RWPE2 (cell line): ENCODE data around the gene TMEM18.

Source experiments
- ATAC-seq: fragments of 200-7000 bp; cut with Tn5 transposase; 3 replicates; pipeline ENCODE4 v1.9.1; 2021; ENCODE audit warnings: low read depth
- DNase-seq: peaks from one replicate; pipeline ENCODE4 v3.0.0-alpha.2; 2020; ENCODE audit warnings: low spot score
- H3K27ac ChIP-seq: fragments of 450-650 bp; 2 replicates; pipeline ENCODE4 v1.5.1; 2017; ENCODE audit warnings: mild to moderate bottlenecking; ENCODE audit not compliant: poor library complexity, severe bottlenecking
- H3K27me3 ChIP-seq: fragments of 250-450 bp; sonication (Bioruptor Pico); 2 replicates; pipeline ENCODE4 v1.5.1; 2021; ENCODE audit warnings: mild to moderate bottlenecking, moderate library complexity; ENCODE audit not compliant: insufficient read depth, poor library complexity, severe bottlenecking
- H3K36me3 ChIP-seq: fragments of 250-450 bp; sonication (Bioruptor Pico); 2 replicates; pipeline ENCODE4 v1.5.1; 2020; ENCODE audit warnings: low read depth, mild to moderate bottlenecking, moderate library complexity
- H3K4me1 ChIP-seq: fragments of 250-450 bp; sonication (Bioruptor Pico); 2 replicates; pipeline ENCODE4 v1.5.1; 2021; ENCODE audit warnings: mild to moderate bottlenecking, moderate library complexity; ENCODE audit not compliant: insufficient read depth, poor library complexity, severe bottlenecking
- H3K4me3 ChIP-seq: fragments of 250-450 bp; sonication (Bioruptor Pico); 2 replicates; pipeline ENCODE4 v1.5.1; 2021; ENCODE audit warnings: mild to moderate bottlenecking, moderate library complexity; ENCODE audit not compliant: severe bottlenecking
- H3K9me3 ChIP-seq: fragments of 250-450 bp; sonication (Bioruptor Pico); 2 replicates; pipeline ENCODE4 v1.5.1; 2021; ENCODE audit warnings: mild to moderate bottlenecking, moderate library complexity; ENCODE audit not compliant: severe bottlenecking
- TF ChIP-seq, protein P1 (sequence below): fragments of 450-650 bp; IDR thresholded peaks from one replicate; pipeline ENCODE4 v1.5.1; 2017; ENCODE audit warnings: mild to moderate bottlenecking, moderate library complexity; ENCODE audit not compliant: poor library complexity, severe bottlenecking

The TMEM18 gene

DNA sequence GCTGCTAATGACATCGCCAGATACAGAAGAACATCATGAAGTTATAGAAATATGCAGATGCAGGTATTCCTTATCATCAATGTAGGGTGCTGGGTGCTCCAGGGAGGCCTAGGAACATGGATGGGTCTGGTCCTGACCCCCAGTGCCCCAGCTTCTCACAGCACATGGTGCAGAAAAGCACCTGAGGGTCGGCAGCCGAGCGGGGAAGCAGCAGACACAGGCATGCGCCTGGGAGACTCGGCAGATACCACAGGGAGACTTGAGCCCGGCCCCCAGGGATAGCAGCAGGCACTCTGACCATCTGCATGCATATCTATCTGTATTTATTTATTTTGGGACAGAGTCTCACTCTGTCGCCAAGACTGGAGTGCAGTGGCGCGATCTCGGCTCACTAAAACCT lies 43.2 kb downstream of the TMEM18 start:
- Histone ChIP-seq H3K9me3 (no peaks in the 10 kb centered on the region), H3K4me3 (no peak overlapping the region), H3K27ac (no peak overlapping the region), H3K36me3 (no peaks in the 10 kb centered on the region), H3K4me1 (peaks cover 3% of the 10 kb centered on the region), H3K27me3 (no peaks in the 10 kb centered on the region)
- TF ChIP-seq, protein P1, sequence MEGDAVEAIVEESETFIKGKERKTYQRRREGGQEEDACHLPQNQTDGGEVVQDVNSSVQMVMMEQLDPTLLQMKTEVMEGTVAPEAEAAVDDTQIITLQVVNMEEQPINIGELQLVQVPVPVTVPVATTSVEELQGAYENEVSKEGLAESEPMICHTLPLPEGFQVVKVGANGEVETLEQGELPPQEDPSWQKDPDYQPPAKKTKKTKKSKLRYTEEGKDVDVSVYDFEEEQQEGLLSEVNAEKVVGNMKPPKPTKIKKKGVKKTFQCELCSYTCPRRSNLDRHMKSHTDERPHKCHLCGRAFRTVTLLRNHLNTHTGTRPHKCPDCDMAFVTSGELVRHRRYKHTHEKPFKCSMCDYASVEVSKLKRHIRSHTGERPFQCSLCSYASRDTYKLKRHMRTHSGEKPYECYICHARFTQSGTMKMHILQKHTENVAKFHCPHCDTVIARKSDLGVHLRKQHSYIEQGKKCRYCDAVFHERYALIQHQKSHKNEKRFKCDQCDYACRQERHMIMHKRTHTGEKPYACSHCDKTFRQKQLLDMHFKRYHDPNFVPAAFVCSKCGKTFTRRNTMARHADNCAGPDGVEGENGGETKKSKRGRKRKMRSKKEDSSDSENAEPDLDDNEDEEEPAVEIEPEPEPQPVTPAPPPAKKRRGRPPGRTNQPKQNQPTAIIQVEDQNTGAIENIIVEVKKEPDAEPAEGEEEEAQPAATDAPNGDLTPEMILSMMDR = no peak
- no peak for DNase-seq
- ATAC-seq = no peak

DNA sequence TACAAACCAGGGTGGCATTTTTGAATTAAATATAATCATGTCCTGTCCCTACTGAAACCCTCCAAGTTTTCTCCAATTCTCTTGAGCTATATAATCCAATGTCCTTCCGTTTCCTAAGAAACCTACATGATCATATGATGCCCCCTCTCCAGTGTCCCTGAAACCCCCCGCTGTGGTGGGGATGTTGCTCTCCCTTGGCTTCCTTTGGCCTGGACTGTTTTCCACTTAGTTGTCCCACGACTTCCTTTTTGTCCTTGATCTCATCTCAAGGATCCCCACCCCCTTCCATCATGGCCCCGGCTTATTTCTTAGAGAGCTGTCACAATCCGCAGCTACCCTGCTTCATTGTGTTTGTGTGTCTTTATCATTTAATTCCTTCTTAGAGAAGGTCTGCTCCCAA lies 43.8 kb downstream of the TMEM18 start:
- no peak for ATAC-seq
- Histone ChIP-seq H3K9me3 (no peaks in the 10 kb centered on the region), H3K4me3 (no peak overlapping the region)

DNA sequence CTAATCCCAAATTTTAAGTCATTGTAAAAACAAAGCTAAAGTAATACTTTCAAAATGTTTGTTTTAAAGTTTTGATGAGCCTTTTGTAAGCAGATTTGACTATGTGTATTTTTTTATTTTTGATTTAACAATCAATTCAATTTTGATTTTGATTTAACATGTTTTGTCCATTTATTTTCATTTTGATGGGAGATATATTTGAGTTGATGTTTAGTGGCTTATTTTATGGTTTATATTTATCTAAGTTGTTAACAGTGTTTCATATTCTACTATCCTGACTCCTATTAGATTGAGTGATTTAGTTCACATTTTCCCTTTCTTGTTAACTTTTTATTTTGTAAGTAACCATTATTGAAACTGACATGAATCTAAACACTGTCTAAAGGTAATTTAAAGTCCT lies 44.7 kb downstream of the TMEM18 start:
- no peak for DNase-seq
- no peaks in the 10 kb centered on the region for H3K27me3 ChIP-seq
- TF ChIP-seq, protein P1 = no peak
- no peak overlapping the region for H3K27ac ChIP-seq
- H3K4me1 ChIP-seq = peaks cover 6% of the 10 kb centered on the region
- no peaks in the 10 kb centered on the region for H3K36me3 ChIP-seq
- no peak for ATAC-seq
- no peak overlapping the region for H3K4me3 ChIP-seq
- no peaks in the 10 kb centered on the region for H3K9me3 ChIP-seq

More for the DNA sequence above, 43.8 kb downstream of the TMEM18 start:
- Histone ChIP-seq H3K27ac (no peak overlapping the region), H3K27me3 (no peaks in the 10 kb centered on the region), H3K4me1 (peaks cover 6% of the 10 kb centered on the region), H3K36me3 (no peaks in the 10 kb centered on the region)
- TF ChIP-seq, protein P1 = no peak
- DNase-seq = no peak

DNA sequence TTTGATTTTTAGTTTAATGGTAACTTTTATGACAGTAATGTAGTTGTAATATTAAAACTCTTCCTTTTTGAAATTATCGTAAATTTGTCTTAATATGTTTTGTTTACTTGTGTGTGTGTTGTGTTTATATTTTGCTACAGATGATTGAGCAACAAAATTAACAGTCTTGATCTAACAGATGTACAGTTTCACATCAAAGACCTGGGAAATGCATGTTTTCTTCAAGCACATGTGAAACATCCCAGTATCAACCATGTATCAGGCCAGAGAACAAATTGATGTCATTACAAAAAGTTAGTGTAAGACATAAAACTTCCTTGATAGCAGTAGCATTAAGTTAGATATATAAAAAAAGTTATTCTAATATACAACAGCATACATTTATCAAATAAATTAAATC lies 45.5 kb downstream of the TMEM18 start:
- H3K9me3 ChIP-seq = no peaks in the 10 kb centered on the region
- DNase-seq (no peak), ATAC-seq (no peak)
- H3K4me1 ChIP-seq = peaks cover 6% of the 10 kb centered on the region
- no peaks in the 10 kb centered on the region for H3K27me3 ChIP-seq
- no peak overlapping the region for H3K27ac ChIP-seq
- TF ChIP-seq, protein P1 = no peak
- no peak overlapping the region for H3K4me3 ChIP-seq
- H3K36me3 ChIP-seq = no peaks in the 10 kb centered on the region

DNA sequence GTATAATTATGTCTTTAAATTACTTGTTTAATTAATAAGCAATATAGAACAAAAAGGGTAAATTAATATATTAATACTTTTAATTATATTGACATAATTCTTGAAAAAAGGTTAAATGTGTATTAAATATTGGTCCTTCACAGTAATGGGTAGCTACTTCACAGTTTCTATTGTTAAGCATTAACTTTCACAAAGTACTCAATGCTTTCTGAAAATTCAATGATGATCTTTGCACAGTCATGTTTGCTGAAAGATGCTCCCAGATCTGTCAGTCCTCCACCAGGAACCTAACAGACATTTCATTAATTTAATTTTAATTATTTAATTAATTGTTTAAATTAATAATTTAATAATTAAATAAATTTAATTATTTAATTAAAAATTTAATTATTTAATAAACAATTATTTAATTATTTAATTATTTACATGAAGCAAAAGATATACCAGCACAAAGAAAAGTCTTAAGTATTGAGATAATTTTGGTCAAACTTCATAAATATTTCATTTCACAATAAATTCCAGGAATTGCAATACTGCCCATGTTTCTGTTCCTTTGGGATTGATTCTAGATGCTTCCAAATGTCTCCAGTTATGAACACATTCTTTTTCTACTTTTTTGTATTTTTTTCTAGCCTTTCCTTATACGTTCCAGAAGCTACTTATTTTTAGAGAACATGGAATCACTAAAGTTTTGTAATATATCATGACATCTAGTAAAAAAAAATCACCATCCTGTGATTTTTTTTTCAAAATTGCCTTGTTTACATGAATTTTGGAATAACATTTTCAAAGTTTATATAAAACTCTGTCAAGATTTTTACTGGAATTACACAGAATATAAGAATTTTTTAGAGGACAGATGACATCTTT lies 46.5 kb downstream of the TMEM18 start:
- H3K27me3 ChIP-seq = no peaks in the 10 kb centered on the region
- no peak for DNase-seq
- no peak overlapping the region for H3K4me3 ChIP-seq
- H3K36me3 ChIP-seq = no peaks in the 10 kb centered on the region
- H3K9me3 ChIP-seq = no peaks in the 10 kb centered on the region
- no peak for ATAC-seq
- no peak overlapping the region for H3K27ac ChIP-seq
- H3K4me1 ChIP-seq = peaks cover 6% of the 10 kb centered on the region
- TF ChIP-seq, protein P1 = no peak
